Transverse colon (tissue), 4 donors: ENCODE data around the gene ALPK1. TPM values are rescaled to one million over a fixed set of nuclear protein-coding genes. Genes with fewer than 3 reads are reported as not detected.

Experiments
- DNase-seq: peaks from one replicate; pipeline ENCODE4 v3.0.0-alpha.2; 2019
- H3K27ac ChIP-seq, 4 donors: fragments of 200-600 bp; sonication (generic); 2 replicates each; pipeline ENCODE4 v1.5.1; 2016 to 2018; ENCODE audit warnings: inconsistent platforms in 4 of 4
- H3K27me3 ChIP-seq: fragments of 200-600 bp; sonication (generic); 2 replicates; pipeline ENCODE4 v1.5.1; 2017; ENCODE audit warnings: inconsistent platforms
- H3K36me3 ChIP-seq, 4 donors: fragments of 200-600 bp; sonication (generic); 2 replicates each; pipeline ENCODE4 v1.5.1; 2017 to 2019; ENCODE audit warnings: inconsistent platforms in 4 of 4
- H3K4me1 ChIP-seq, 4 donors: fragments of 200-600 bp; sonication (generic); 2 replicates each; pipeline ENCODE4 v1.5.1; 2017 to 2020; ENCODE audit warnings: inconsistent platforms in 4 of 4
- H3K4me3 ChIP-seq, 4 donors: fragments of 200-600 bp; sonication (generic); 1 replicate in 1 of 4; 2 replicates in 3 of 4; pipeline versions ENCODE4 v1.5.1 to v1.6.1; 2017 to 2019; ENCODE audit warnings: inconsistent platforms in 4 of 4
- H3K9me3 ChIP-seq, 2 donors: fragments of 200-600 bp; sonication (generic); 2 replicates each; pipeline ENCODE4 v1.5.1; 2017 to 2019; ENCODE audit warnings: inconsistent platforms in 2 of 2
- EP300 ChIP-seq: sonication (generic); formaldehyde crosslinking; IDR thresholded peaks from one replicate; pipeline ENCODE4 v1.6.1; 2017; ENCODE audit warnings: antibody characterized with exemption, low read depth
- POLR2A ChIP-seq: fragments of 450-650 bp; IDR thresholded peaks from one replicate; pipeline ENCODE4 v1.6.1; 2016; ENCODE audit warnings: antibody characterized with exemption, mild to moderate bottlenecking, moderate library complexity
- POLR2AphosphoS5 ChIP-seq, 3 donors: sonication (generic); formaldehyde crosslinking; IDR thresholded peaks; one replicate each; pipeline ENCODE4 v1.6.1; 2016; ENCODE audit warnings: antibody characterized with exemption in 3 of 3
- WGBS, 2 donors: methylation state at CpG; one replicate each; pipeline ENCODE4 v1.1.5; 2018; ENCODE audit warnings: low coverage in 1 of 2; 5-methylcytosine and 5-hydroxymethylcytosine counted together
- in situ Hi-C, 4 donors: fragments of 200-750 bp; cut with MboI; loops; one replicate each; pipeline versions ENCODE4 v1.15.0 to v1.15.1; 2017; ENCODE audit warnings: low sequenced_read_pairs in 3 of 4, low pct_ligation_motif_present in 1 of 4, low pct_unique_long_range_greater_than_20kb in 1 of 4
- intact Hi-C: fragments of 100-400 bp; cut with DNase I; formaldehyde crosslinking; loops from one replicate; pipeline ENCODE4 v1.15.1; 2023; ENCODE audit warnings: low total_unique reads
- total RNA-seq, 4 donors: library from RNA; depleted of rRNA; stranded (reverse); fragments of >200 nt; gene quantifications; one replicate each; pipeline ENCODE4 v1.1.0, GENCODE V29; 2016
- TF ChIP-seq, protein P1 (sequence below), 5 experiments: fragments of 200-600 bp in 3 of 5; fragments of 450-650 bp in 2 of 5; sonication (generic) in 3 of 5; IDR thresholded peaks; 1 replicate in 2 of 5; 2 replicates in 3 of 5; pipeline ENCODE4 v1.5.1; 2016 to 2017; ENCODE audit warnings: antibody characterized with exemption in 5 of 5, inconsistent platforms in 3 of 5, mild to moderate bottlenecking in 2 of 5, moderate library complexity in 1 of 5

ALPK1 gene
- total RNA-seq, 4 donors from 2014 or later = 15.5 to 45.1 (median 27.4) TPM

DNA sequence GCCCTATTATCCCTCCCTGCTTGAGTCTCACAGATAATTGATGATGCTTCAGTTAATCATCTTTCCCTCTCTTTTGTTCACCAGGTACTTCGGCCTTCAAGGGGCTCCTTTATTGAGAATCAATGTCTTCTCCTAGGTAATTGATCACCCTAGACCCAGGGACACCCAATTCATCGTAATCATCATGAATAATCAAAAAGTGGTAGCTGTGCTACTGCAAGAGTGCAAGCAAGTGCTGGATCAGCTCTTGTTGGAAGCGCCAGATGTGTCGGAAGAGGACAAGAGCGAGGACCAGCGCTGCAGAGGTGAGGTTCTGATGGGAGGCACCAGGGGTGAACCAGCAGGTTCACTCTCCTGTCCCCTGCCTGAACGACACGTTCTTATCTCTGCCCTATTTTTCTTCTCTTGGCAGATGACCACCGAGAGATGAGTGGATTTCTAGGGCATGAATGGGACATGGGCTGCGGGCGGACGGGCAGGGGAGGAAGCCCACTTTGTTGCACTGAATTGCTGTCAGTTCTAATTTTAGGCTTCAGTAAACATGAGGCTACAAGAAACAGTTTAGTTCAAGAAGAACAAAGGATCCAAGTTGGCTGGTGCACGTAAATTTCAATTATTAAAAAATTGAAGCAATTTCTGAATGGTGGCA, 80.5 kb downstream of the ALPK1 start:
- intact Hi-C loops (no loop called here), in situ Hi-C loops (no loop called here)
- H3K4me1 ChIP-seq = no peaks in the 10 kb centered on the region
- 91 to 99% methylated on average over 8 to 13 of the region's 13 CpGs for WGBS, 2 donors
- H3K4me3 ChIP-seq = no peak overlapping the region
- H3K27ac ChIP-seq = no peak overlapping the region
- H3K9me3 ChIP-seq = no peaks in the 10 kb centered on the region
- peaks cover 0 to 8% (median 0%) of the 10 kb centered on the region in 4 donors for H3K36me3 ChIP-seq
- no peaks in the 10 kb centered on the region for H3K27me3 ChIP-seq
- TF ChIP-seq POLR2A (no peak), EP300 (no peak), POLR2AphosphoS5 (IDR thresholded peaks at IDR 0.05) (no peak)
- TF ChIP-seq, protein P1, sequence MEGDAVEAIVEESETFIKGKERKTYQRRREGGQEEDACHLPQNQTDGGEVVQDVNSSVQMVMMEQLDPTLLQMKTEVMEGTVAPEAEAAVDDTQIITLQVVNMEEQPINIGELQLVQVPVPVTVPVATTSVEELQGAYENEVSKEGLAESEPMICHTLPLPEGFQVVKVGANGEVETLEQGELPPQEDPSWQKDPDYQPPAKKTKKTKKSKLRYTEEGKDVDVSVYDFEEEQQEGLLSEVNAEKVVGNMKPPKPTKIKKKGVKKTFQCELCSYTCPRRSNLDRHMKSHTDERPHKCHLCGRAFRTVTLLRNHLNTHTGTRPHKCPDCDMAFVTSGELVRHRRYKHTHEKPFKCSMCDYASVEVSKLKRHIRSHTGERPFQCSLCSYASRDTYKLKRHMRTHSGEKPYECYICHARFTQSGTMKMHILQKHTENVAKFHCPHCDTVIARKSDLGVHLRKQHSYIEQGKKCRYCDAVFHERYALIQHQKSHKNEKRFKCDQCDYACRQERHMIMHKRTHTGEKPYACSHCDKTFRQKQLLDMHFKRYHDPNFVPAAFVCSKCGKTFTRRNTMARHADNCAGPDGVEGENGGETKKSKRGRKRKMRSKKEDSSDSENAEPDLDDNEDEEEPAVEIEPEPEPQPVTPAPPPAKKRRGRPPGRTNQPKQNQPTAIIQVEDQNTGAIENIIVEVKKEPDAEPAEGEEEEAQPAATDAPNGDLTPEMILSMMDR (IDR thresholded peaks at IDR 0.05) = no peak
- DNase-seq = no peak

DNA sequence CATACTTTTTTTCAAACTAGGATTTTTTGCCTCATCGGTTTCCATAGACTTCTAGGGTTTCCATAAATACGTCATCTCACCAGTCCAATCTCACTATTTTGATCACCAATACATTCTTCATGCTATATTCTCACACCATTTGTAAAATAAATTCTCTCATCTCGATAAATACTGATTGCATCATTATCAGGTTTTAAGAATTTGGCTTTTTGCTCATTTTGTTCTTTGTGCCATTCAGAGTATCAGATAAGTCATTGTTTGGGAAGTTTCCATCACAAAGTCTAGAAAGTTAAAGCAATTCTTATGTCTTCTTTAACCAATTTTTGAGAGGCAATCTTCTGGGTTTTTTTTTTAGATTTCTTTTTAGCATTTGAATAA, 81.1 kb downstream of the ALPK1 start:
- in situ Hi-C loops = no loop called here
- no peaks in the 10 kb centered on the region for H3K9me3 ChIP-seq
- intact Hi-C loops = no loop called here
- no peak overlapping the region for H3K4me3 ChIP-seq
- TF ChIP-seq, protein P1 (IDR thresholded peaks at IDR 0.05) = no peak
- no peak for TF ChIP-seq POLR2A
- TF ChIP-seq POLR2AphosphoS5 (IDR thresholded peaks at IDR 0.05) = no peak
- DNase-seq = no peak
- no peak overlapping the region for H3K27ac ChIP-seq
- no peaks in the 10 kb centered on the region for H3K4me1 ChIP-seq
- no peaks in the 10 kb centered on the region for H3K27me3 ChIP-seq
- H3K36me3 ChIP-seq = peaks cover 0 to 8% (median 0%) of the 10 kb centered on the region in 4 donors
- 94 to 95% methylated on average over 3 of the region's 3 CpGs for WGBS, 2 donors

GRCh38 chr4:112378858-112379257, 81.7 kb downstream of the ALPK1 start:
- no peak for TF ChIP-seq POLR2AphosphoS5 (IDR thresholded peaks at IDR 0.05)
- TF ChIP-seq, protein P1 (IDR thresholded peaks at IDR 0.05) = no peak
- no peak for TF ChIP-seq POLR2A
- TF ChIP-seq EP300 = no peak
- Histone ChIP-seq H3K9me3 (no peaks in the 10 kb centered on the region), H3K4me1 (no peaks in the 10 kb centered on the region), H3K27ac (no peak overlapping the region), H3K36me3 (peaks cover 0 to 8% (median 0%) of the 10 kb centered on the region in 4 donors), H3K27me3 (no peaks in the 10 kb centered on the region), H3K4me3 (no peak overlapping the region)
- no peak for DNase-seq
- intact Hi-C loops (no loop called here), in situ Hi-C loops (no loop called here)
- 87 to 100% methylated on average over 3 of the region's 3 CpGs for WGBS, 2 donors

- no peak overlapping the region for H3K4me3 ChIP-seq
- no peaks in the 10 kb centered on the region for H3K9me3 ChIP-seq
- WGBS, 2 donors = 75 to 88% methylated on average over 5 to 26 of the region's 26 CpGs
- peaks cover 0 to 8% (median 0%) of the 10 kb centered on the region in 4 donors for H3K36me3 ChIP-seq
- TF ChIP-seq POLR2AphosphoS5 (IDR thresholded peaks at IDR 0.05) (no peak), POLR2A (no peak), EP300 (no peak)
- TF ChIP-seq, protein P1 (IDR thresholded peaks at IDR 0.05) = no peak
- in situ Hi-C loops = no loop called here
- DNase-seq = no peak
- intact Hi-C loops = no loop called here
- H3K4me1 ChIP-seq = no peaks in the 10 kb centered on the region
- H3K27ac ChIP-seq = no peak overlapping the region
- H3K27me3 ChIP-seq = no peaks in the 10 kb centered on the region
Observed at GRCh38 chr4:112379306-112379705, 82.1 kb downstream of the ALPK1 start.
